DND-41 (cell line): Measurements from ENCODE around the gene BAK1.

Experiments
- ATAC-seq: fragments of 200-7000 bp; cut with Tn5 transposase; 3 replicates; pipeline ENCODE4 v1.9.1; 2021; ENCODE audit warnings: low read depth; ENCODE audit not compliant: insufficient read depth
- DNase-seq: peaks from one replicate; pipeline ENCODE4 v3.0.0-alpha.2; 2020
- H2AFZ ChIP-seq: 2 replicates; pipeline ENCODE4 v1.6.0; 2012; ENCODE audit warnings: low read depth, low read length
- H3K27ac ChIP-seq: 2 replicates; pipeline ENCODE4 v1.5.1; 2012; ENCODE audit warnings: low read length, inconsistent platforms
- H3K27me3 ChIP-seq: fragments of 200-600 bp; sonication (generic); 2 replicates; pipeline ENCODE4 v1.6.0; 2012; ENCODE audit warnings: low read length, mild to moderate bottlenecking, inconsistent platforms; ENCODE audit not compliant: insufficient read depth, poor library complexity
- H3K36me3 ChIP-seq: 2 replicates; pipeline ENCODE4 v1.5.1; 2012; ENCODE audit warnings: low read length, inconsistent platforms; ENCODE audit not compliant: insufficient read depth
- H3K4me1 ChIP-seq: 2 replicates; pipeline ENCODE4 v1.5.1; 2012; ENCODE audit warnings: mild to moderate bottlenecking, low read length; ENCODE audit not compliant: insufficient read depth
- H3K4me2 ChIP-seq: 2 replicates; pipeline ENCODE4 v1.6.0; 2012; ENCODE audit warnings: mild to moderate bottlenecking, moderate library complexity, low read length, inconsistent platforms; ENCODE audit not compliant: insufficient read depth
- H3K4me3 ChIP-seq, 2 experiments: fragments of 200-600 bp in 1 of 2; shearing (Covaris generic) in 1 of 2; 2 replicates each; pipeline ENCODE4 v1.5.1; 2012 to 2016; ENCODE audit warnings: inconsistent platforms in 2 of 2, low read length in 2 of 2, mild to moderate bottlenecking in 2 of 2, low read depth in 1 of 2, moderate library complexity in 1 of 2
- H3K79me2 ChIP-seq: 2 replicates; pipeline ENCODE4 v1.6.0; 2012; ENCODE audit warnings: low read length, inconsistent platforms; ENCODE audit not compliant: insufficient read depth
- H3K9ac ChIP-seq: 2 replicates; pipeline ENCODE4 v1.6.0; 2012; ENCODE audit warnings: low read depth, mild to moderate bottlenecking, inconsistent platforms, low read length, moderate library complexity
- H3K9me3 ChIP-seq: 2 replicates; pipeline ENCODE4 v1.5.1; 2012; ENCODE audit warnings: low read length, moderate library complexity, mild to moderate bottlenecking, inconsistent platforms; ENCODE audit not compliant: insufficient read depth, severe bottlenecking
- H4K20me1 ChIP-seq: 2 replicates; pipeline ENCODE4 v1.6.0; 2012; ENCODE audit warnings: low read length; ENCODE audit not compliant: insufficient read depth
- EZH2 ChIP-seq: IDR thresholded peaks from 3 replicates; pipeline ENCODE4 v1.6.1; 2012; ENCODE audit warnings: borderline replicate concordance, low read depth, mild to moderate bottlenecking, moderate library complexity, low read length, inconsistent platforms; ENCODE audit not compliant: severe bottlenecking
- TF ChIP-seq, protein P1 (sequence below): IDR thresholded peaks from 2 replicates; pipeline ENCODE4 v1.5.1; 2012; ENCODE audit warnings: borderline replicate concordance, low read length, moderate library complexity, mild to moderate bottlenecking; ENCODE audit not compliant: poor library complexity, severe bottlenecking; ENCODE audit errors: extremely low read depth

The BAK1 gene

DNA sequence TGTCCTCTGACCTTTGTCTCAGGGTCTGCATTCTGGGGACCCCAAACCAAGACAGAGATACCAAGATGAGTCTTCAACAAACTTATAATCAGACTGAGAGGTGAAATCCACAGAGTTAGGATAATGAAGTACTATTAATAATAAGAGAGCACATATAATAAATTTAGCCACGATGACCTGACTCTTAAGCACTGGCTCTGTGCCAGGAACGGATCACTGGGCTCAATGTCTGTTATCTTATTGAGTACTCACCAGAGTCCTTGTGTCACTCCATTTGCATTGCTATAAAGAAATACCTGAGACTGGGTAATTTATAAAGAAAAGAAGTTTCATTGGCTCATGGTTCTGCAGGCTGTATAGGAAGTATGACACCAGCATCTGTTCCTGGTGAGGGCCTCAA is 22.1 kb upstream of the BAK1 start:
- no peak overlapping the region for H2AFZ ChIP-seq
- no peaks in the 10 kb centered on the region for H3K79me2 ChIP-seq
- no peaks in the 10 kb centered on the region for H3K4me1 ChIP-seq
- no peak overlapping the region for H3K9ac ChIP-seq
- H3K9me3 ChIP-seq = no peaks in the 10 kb centered on the region
- no peaks in the 10 kb centered on the region for H4K20me1 ChIP-seq
- DNase-seq = no peak
- H3K4me2 ChIP-seq = no peak overlapping the region
- no peak overlapping the region for H3K4me3 ChIP-seq
- no peaks in the 10 kb centered on the region for H3K27me3 ChIP-seq
- TF ChIP-seq, protein P1, sequence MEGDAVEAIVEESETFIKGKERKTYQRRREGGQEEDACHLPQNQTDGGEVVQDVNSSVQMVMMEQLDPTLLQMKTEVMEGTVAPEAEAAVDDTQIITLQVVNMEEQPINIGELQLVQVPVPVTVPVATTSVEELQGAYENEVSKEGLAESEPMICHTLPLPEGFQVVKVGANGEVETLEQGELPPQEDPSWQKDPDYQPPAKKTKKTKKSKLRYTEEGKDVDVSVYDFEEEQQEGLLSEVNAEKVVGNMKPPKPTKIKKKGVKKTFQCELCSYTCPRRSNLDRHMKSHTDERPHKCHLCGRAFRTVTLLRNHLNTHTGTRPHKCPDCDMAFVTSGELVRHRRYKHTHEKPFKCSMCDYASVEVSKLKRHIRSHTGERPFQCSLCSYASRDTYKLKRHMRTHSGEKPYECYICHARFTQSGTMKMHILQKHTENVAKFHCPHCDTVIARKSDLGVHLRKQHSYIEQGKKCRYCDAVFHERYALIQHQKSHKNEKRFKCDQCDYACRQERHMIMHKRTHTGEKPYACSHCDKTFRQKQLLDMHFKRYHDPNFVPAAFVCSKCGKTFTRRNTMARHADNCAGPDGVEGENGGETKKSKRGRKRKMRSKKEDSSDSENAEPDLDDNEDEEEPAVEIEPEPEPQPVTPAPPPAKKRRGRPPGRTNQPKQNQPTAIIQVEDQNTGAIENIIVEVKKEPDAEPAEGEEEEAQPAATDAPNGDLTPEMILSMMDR = no peak
- TF ChIP-seq EZH2 = no peak
- ATAC-seq = no peak
- no peak overlapping the region for H3K27ac ChIP-seq
- no peaks in the 10 kb centered on the region for H3K36me3 ChIP-seq

DNA sequence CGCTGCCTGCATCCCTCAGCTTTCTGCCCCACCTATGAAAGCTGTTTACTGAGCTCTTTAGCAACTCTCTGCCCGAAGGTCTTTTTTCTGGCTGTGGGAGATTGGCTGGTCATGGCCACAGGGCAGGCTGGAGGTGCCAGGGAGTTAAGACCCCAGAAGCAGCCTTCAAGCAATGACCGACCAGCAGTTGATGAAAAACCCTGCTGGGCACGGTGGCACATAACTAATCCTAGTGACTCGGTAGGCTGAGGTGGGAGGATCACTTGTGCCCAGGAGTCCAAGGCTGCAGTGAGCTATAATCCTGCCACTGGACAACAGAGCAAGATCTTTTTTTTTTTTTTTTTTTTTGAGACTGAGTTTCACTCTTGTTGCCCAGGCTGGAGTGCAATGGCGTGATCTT is 20.7 kb upstream of the BAK1 start:
- TF ChIP-seq EZH2 = no peak
- TF ChIP-seq, protein P1 = no peak
- no peak overlapping the region for H3K9ac ChIP-seq
- H3K79me2 ChIP-seq = no peaks in the 10 kb centered on the region
- no peak for ATAC-seq
- no peak overlapping the region for H3K4me3 ChIP-seq
- H3K27me3 ChIP-seq = no peaks in the 10 kb centered on the region
- H2AFZ ChIP-seq = no peak overlapping the region
- no peaks in the 10 kb centered on the region for H3K4me1 ChIP-seq
- no peak overlapping the region for H3K27ac ChIP-seq
- H3K9me3 ChIP-seq = no peaks in the 10 kb centered on the region
- H4K20me1 ChIP-seq = no peaks in the 10 kb centered on the region
- H3K36me3 ChIP-seq = no peaks in the 10 kb centered on the region
- DNase-seq = no peak
- no peak overlapping the region for H3K4me2 ChIP-seq

DNA sequence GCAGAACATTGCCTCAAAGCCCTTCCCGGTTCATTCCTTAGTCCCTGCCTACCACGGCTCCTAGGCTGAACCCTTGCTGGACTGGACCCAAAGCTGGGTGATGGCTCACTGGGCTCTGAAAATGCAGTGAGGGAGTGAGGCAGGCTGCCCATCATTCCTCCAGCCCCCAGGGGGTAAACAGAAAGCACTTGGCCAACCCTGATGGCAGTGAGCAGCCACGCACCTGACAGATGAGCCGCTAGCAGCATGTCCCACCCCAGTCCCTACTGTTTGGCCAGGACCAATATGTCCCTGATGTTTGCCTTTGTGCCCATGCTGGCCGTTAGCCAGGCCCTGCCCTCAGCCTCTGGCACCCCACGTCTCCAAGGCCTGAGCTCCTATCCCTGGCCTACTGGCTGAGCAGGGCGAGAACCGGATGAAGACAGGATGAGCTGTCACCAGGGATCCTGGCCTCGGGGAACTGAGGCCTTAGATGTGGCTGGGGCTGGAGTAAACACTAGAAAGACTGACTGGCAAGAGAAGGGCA is 19.4 kb upstream of the BAK1 start:
- no peak overlapping the region for H2AFZ ChIP-seq
- TF ChIP-seq, protein P1 = no peak
- no peak for TF ChIP-seq EZH2
- no peaks in the 10 kb centered on the region for H3K4me1 ChIP-seq
- no peaks in the 10 kb centered on the region for H3K9me3 ChIP-seq
- H3K9ac ChIP-seq = no peak overlapping the region
- no peak overlapping the region for H3K4me3 ChIP-seq
- no peak overlapping the region for H3K27ac ChIP-seq
- H3K4me2 ChIP-seq = no peak overlapping the region
- ATAC-seq (no peak), DNase-seq (no peak)
- no peaks in the 10 kb centered on the region for H3K27me3 ChIP-seq
- no peaks in the 10 kb centered on the region for H4K20me1 ChIP-seq
- no peaks in the 10 kb centered on the region for H3K79me2 ChIP-seq
- H3K36me3 ChIP-seq = no peaks in the 10 kb centered on the region
